ENCODE measurements around the gene MKX. TPM values are rescaled to one million over a fixed set of nuclear protein-coding genes. Genes with fewer than 3 reads are reported as not detected.

MKX gene
- total and polyA plus RNA-seq, 2 donors from 2014 or later: 1.3 TPM; not detected in 1

- TF ChIP-seq CTCF (IDR thresholded peaks at IDR 0.05; ENCODE audit: borderline replicate concordance, extremely low read depth, insufficient read depth): no peak
- Histone ChIP-seq H3K4me1 (ENCODE audit: control insufficient read depth in 2 of 3, insufficient read depth in 2 of 3, low read depth in 1 of 3, low read length in 3 of 3) (no peaks in the 10 kb centered on the region), H3K36me3 (ENCODE audit: control insufficient read depth in 2 of 3, insufficient read depth in 3 of 3, low read length in 3 of 3) (no peaks in the 10 kb centered on the region), H3K27ac (ENCODE audit: low read depth in 2 of 2, low read length in 2 of 2) (no peak overlapping the region), H3K4me3 (ENCODE audit: low read length in 3 of 3) (no peak overlapping the region), H3K27me3 (ENCODE audit: control insufficient read depth, insufficient read depth, low read length) (no peaks in the 10 kb centered on the region), H3K9me3 (ENCODE audit: control insufficient read depth in 2 of 3, insufficient read depth in 1 of 3, low read length in 3 of 3) (peaks cover 0 to 2% (median 0%) of the 10 kb centered on the region in 3 donors), H3K9ac (ENCODE audit: low read length in 3 of 3) (no peak overlapping the region)
- FAIRE-seq (peak; percentile 32), DNase-seq (no peak)
- intact Hi-C loops (cut with DNase I): no loop called here
These were observed 72.6 kb downstream of the MKX start for GRCh38 chr10:27673065-27673464.

GRCh38 chr10:27671821-27672220 is 73.8 kb downstream of the MKX start:
- FAIRE-seq: no peak

GRCh38 chr10:27664461-27664860 is 81.2 kb downstream of the MKX start:
- Histone ChIP-seq H3K9ac (ENCODE audit: low read length in 3 of 3) (no peak overlapping the region), H3K9me3 (ENCODE audit: control insufficient read depth in 2 of 3, insufficient read depth in 1 of 3, low read length in 3 of 3) (peaks cover 0 to 3% (median 0%) of the 10 kb centered on the region in 3 donors), H3K4me3 (ENCODE audit: low read length in 3 of 3) (no peak overlapping the region), H3K27ac (ENCODE audit: low read depth in 2 of 2, low read length in 2 of 2) (no peak overlapping the region), H3K4me1 (ENCODE audit: control insufficient read depth in 2 of 3, insufficient read depth in 2 of 3, low read depth in 1 of 3, low read length in 3 of 3) (no peaks in the 10 kb centered on the region), H3K27me3 (ENCODE audit: control insufficient read depth, insufficient read depth, low read length) (no peaks in the 10 kb centered on the region), H3K36me3 (ENCODE audit: control insufficient read depth in 2 of 3, insufficient read depth in 3 of 3, low read length in 3 of 3) (no peaks in the 10 kb centered on the region)
- DNase-seq: no peak
- no peak for FAIRE-seq
- intact Hi-C loops (cut with DNase I): no loop called here
- TF ChIP-seq CTCF (IDR thresholded peaks at IDR 0.05; ENCODE audit: borderline replicate concordance, extremely low read depth, insufficient read depth): no peak

More at GRCh38 chr10:27671821-27672220, 73.8 kb downstream of the MKX start:
- no peak for TF ChIP-seq CTCF (IDR thresholded peaks at IDR 0.05; ENCODE audit: borderline replicate concordance, extremely low read depth, insufficient read depth)
- DNase-seq: no peak
- Histone ChIP-seq H3K4me1 (ENCODE audit: control insufficient read depth in 2 of 3, insufficient read depth in 2 of 3, low read depth in 1 of 3, low read length in 3 of 3) (no peaks in the 10 kb centered on the region), H3K27ac (ENCODE audit: low read depth in 2 of 2, low read length in 2 of 2) (no peak overlapping the region), H3K27me3 (ENCODE audit: control insufficient read depth, insufficient read depth, low read length) (no peaks in the 10 kb centered on the region), H3K4me3 (ENCODE audit: low read length in 3 of 3) (no peak overlapping the region), H3K36me3 (ENCODE audit: control insufficient read depth in 2 of 3, insufficient read depth in 3 of 3, low read length in 3 of 3) (no peaks in the 10 kb centered on the region), H3K9ac (ENCODE audit: low read length in 3 of 3) (no peak overlapping the region), H3K9me3 (ENCODE audit: control insufficient read depth in 2 of 3, insufficient read depth in 1 of 3, low read length in 3 of 3) (no peaks in the 10 kb centered on the region)
- intact Hi-C loops (cut with DNase I): no loop called here

- H3K4me1 ChIP-seq (ENCODE audit: control insufficient read depth in 2 of 3, insufficient read depth in 2 of 3, low read depth in 1 of 3, low read length in 3 of 3): no peaks in the 10 kb centered on the region
- DNase-seq (no peak), FAIRE-seq (no peak)
- H3K36me3 ChIP-seq (ENCODE audit: control insufficient read depth in 2 of 3, insufficient read depth in 3 of 3, low read length in 3 of 3): no peaks in the 10 kb centered on the region
- peaks cover 0 to 3% (median 0%) of the 10 kb centered on the region in 3 donors for H3K9me3 ChIP-seq (ENCODE audit: control insufficient read depth in 2 of 3, insufficient read depth in 1 of 3, low read length in 3 of 3)
- no peak overlapping the region for H3K27ac ChIP-seq (ENCODE audit: low read depth in 2 of 2, low read length in 2 of 2)
- H3K4me3 ChIP-seq (ENCODE audit: low read length in 3 of 3): no peak overlapping the region
- no peak overlapping the region for H3K9ac ChIP-seq (ENCODE audit: low read length in 3 of 3)
- H3K27me3 ChIP-seq (ENCODE audit: control insufficient read depth, insufficient read depth, low read length): no peaks in the 10 kb centered on the region
- no peak for TF ChIP-seq CTCF (IDR thresholded peaks at IDR 0.05; ENCODE audit: borderline replicate concordance, extremely low read depth, insufficient read depth)
- intact Hi-C loops (cut with DNase I): no loop called here
These were observed 82.0 kb downstream of the MKX start for GRCh38 chr10:27663621-27664020.
